CD1c-positive myeloid dendritic cell (primary cell): ENCODE results near the gene AKR1B1.
A peak's percentile ranks its signal among the peaks of the same experiment; 100 is the strongest.
"Not testable (repeated sequence)": the region's sequence is repeated elsewhere in the genome, so short reads cannot be mapped to it uniquely, and the experiment has no call there.

Experiments used
- DNase-seq: peaks from one replicate; pipeline ENCODE4 v3.0.0-alpha.2; 2016; ENCODE audit errors: extremely low spot score

The AKR1B1 gene

GRCh38 chr7:134458806-134459698 lies at the start of gene AKR1B1:
Gene AKR1B1, minus strand, starts transcription at chr7:134459100. Its CDS starts 38 bp downstream, at chr7:134459062.
- peak; percentile 89 for DNase-seq

GRCh38 chr7:134505856-134506255 lies 47.0 kb upstream of the AKR1B1 start:
- DNase-seq: no peak

- no peak for DNase-seq
Observed at GRCh38 chr7:134504660-134505164, 45.8 kb upstream of the AKR1B1 start.

- DNase-seq: peak; percentile 54
Observed at GRCh38 chr7:134502463-134503371, 43.8 kb upstream of the AKR1B1 start.

GRCh38 chr7:134500982-134501381 lies 42.1 kb upstream of the AKR1B1 start:
- DNase-seq: no peak

GRCh38 chr7:134500406-134500805 lies 41.5 kb upstream of the AKR1B1 start:
- no peak for DNase-seq

GRCh38 chr7:134495546-134495945 lies 36.6 kb upstream of the AKR1B1 start:
- DNase-seq: peak; percentile 16

GRCh38 chr7:134493091-134493490 lies 34.2 kb upstream of the AKR1B1 start:
- DNase-seq: no peak

GRCh38 chr7:134487721-134488120 lies 28.8 kb upstream of the AKR1B1 start:
- not testable (repeated sequence) for DNase-seq

GRCh38 chr7:134485203-134485602 lies 26.3 kb upstream of the AKR1B1 start:
- DNase-seq: no peak

GRCh38 chr7:134483296-134483695 lies 24.4 kb upstream of the AKR1B1 start:
- DNase-seq: no peak

- no peak for DNase-seq
Observed at GRCh38 chr7:134482858-134483257, 24.0 kb upstream of the AKR1B1 start.

- no peak for DNase-seq
Observed at GRCh38 chr7:134481167-134481566, 22.3 kb upstream of the AKR1B1 start.

- DNase-seq: no peak
Observed at GRCh38 chr7:134480730-134481129, 21.8 kb upstream of the AKR1B1 start.

GRCh38 chr7:134480202-134480601 lies 21.3 kb upstream of the AKR1B1 start:
- no peak for DNase-seq

- DNase-seq: no peak
Observed at GRCh38 chr7:134478707-134479106, 19.8 kb upstream of the AKR1B1 start.

- DNase-seq: no peak
Observed at GRCh38 chr7:134477954-134478353, 19.1 kb upstream of the AKR1B1 start.

- DNase-seq: no peak
Observed at GRCh38 chr7:134476044-134476443, 17.1 kb upstream of the AKR1B1 start.

- peak; percentile 37 for DNase-seq
Observed at GRCh38 chr7:134474828-134475227, 15.9 kb upstream of the AKR1B1 start.

- no peak for DNase-seq
Observed at GRCh38 chr7:134473861-134474291, 15.0 kb upstream of the AKR1B1 start.

- no peak for DNase-seq
Observed at GRCh38 chr7:134472572-134473244, 13.8 kb upstream of the AKR1B1 start.

GRCh38 chr7:134470864-134471263 lies 12.0 kb upstream of the AKR1B1 start:
- peak; percentile 29 for DNase-seq
